GM13977 (cell line): ENCODE results near the gene WWOX.
"Not testable (repeated sequence)": the region's sequence is repeated elsewhere in the genome, so short reads cannot be mapped to it uniquely, and the experiment has no call there.

Source experiments
- DNase-seq: peaks from one replicate; pipeline ENCODE4 v3.0.0; 2012; ENCODE audit warnings: low spot score
- in situ Hi-C: fragments of 300-500 bp; cut with MboI; formaldehyde crosslinking; loops from one replicate; pipeline ENCODE4 v1.12.0; 2022; ENCODE audit warnings: low sequenced_read_pairs, low pct_unique_long_range_greater_than_20kb, mixed read lengths, inconsistent platforms; ENCODE audit not compliant: unreplicated experiment
- TF ChIP-seq, protein P1 (sequence below): IDR thresholded peaks from 2 replicates; pipeline ENCODE4 v1.5.1; 2012; ENCODE audit warnings: mild to moderate bottlenecking, control low read depth; ENCODE audit not compliant: insufficient read depth; ENCODE audit errors: extremely low read depth, missing control alignments

Gene WWOX

GRCh38 chr16:79049040-79049439 is 949.6 kb downstream of the WWOX start:
- no peak for DNase-seq
- in situ Hi-C loops, result no loop called here
- TF ChIP-seq, protein P1, sequence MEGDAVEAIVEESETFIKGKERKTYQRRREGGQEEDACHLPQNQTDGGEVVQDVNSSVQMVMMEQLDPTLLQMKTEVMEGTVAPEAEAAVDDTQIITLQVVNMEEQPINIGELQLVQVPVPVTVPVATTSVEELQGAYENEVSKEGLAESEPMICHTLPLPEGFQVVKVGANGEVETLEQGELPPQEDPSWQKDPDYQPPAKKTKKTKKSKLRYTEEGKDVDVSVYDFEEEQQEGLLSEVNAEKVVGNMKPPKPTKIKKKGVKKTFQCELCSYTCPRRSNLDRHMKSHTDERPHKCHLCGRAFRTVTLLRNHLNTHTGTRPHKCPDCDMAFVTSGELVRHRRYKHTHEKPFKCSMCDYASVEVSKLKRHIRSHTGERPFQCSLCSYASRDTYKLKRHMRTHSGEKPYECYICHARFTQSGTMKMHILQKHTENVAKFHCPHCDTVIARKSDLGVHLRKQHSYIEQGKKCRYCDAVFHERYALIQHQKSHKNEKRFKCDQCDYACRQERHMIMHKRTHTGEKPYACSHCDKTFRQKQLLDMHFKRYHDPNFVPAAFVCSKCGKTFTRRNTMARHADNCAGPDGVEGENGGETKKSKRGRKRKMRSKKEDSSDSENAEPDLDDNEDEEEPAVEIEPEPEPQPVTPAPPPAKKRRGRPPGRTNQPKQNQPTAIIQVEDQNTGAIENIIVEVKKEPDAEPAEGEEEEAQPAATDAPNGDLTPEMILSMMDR, result no peak

- no peak for DNase-seq
- in situ Hi-C loops, result no loop called here
- TF ChIP-seq, protein P1, result no peak
Observed at GRCh38 chr16:79050063-79050462, 950.6 kb downstream of the WWOX start.

DNA sequence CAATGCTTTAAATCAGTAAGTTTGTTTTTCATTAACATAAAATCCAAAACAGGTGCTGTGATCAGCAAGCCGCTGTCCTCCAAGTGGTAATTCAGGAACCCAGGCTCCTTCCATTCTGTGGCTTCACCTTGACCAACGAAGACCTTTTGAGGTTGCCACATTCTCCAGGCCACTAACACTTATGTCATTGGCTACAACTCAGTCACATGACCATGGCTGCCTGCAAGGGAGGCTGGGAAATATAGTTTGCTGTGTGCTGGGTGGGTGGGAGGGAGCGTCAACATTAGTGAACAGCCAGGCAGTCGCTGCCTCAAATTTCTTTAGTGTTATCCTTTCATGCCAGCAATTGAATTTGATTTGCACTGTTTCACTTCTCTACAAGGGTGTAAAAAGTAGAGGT is 951.9 kb downstream of the WWOX start:
- TF ChIP-seq, protein P1, result no peak
- no peak for DNase-seq
- in situ Hi-C loops, result no loop called here

GRCh38 chr16:79052198-79052597 is 952.7 kb downstream of the WWOX start:
- in situ Hi-C loops, DNase-seq: not testable (repeated sequence)

- no peak for DNase-seq
- in situ Hi-C loops, result no loop called here
- TF ChIP-seq, protein P1, result no peak
Observed at GRCh38 chr16:79053577-79053976, 954.1 kb downstream of the WWOX start.

DNA sequence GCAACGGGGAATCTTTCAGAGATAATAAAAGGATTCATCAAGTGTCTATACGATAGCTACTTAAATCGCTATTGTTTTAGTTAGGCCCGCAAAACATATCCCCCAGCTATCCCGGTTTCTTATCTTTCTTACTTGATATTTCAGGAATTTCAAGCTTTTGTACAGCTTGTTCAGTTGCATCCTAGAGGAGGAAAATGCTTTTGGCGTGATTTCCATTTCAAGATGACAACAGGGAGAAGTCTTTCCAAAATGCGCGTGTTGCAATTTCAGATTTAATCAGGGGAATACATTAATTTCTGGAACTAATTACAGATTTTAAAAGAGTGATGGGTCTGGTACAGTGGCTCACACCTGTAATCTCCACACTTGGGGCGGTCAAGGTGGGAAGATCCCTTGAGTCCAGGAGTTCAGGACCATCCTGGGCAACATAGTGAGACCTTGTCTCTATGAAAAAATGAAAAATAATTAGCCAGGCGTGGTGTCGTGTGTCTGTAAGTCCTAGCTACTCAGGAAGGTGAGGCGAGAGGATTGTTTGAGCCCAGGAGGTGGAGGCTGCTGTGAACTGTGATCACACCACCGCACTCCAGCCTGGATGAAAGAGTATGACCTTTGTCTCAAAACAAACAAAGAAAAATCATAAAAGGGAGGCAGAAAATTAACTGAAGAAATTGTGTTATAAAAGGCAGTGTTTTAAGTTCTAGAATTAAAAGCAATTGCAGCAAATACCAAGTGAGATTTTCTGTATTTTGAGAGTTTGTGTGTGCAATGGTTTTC is 954.9 kb downstream of the WWOX start:
- in situ Hi-C loops, result no loop called here
- TF ChIP-seq, protein P1, result no peak
- DNase-seq, result no peak

- no peak for DNase-seq
- in situ Hi-C loops, result no loop called here
- TF ChIP-seq, protein P1, result no peak
Observed at GRCh38 chr16:79055251-79055970, 956.0 kb downstream of the WWOX start.
